HepG2 (cell line): Measurements from ENCODE around the gene PPP2R2C. TPM values are rescaled to one million over a fixed set of nuclear protein-coding genes. Genes with fewer than 3 reads are reported as not detected.

Experiments used
- ATAC-seq: fragments of 200-7000 bp; cut with Tn5 transposase; 3 replicates; pipeline ENCODE4 v1.9.1; 2020; ENCODE audit warnings: mild to moderate bottlenecking, moderate library complexity
- BruUV-seq: library from RNA; stranded (reverse); fragments of 400-500 nt; replicated peaks from 2 replicates; lab custom pipeline; 2021; lab: Mats Ljungman, UMichigan
- CTCF ChIA-PET: fragments of 300-600 bp; formaldehyde crosslinking; extraction: SDS; loops from one replicate; lab custom pipeline; 2021; ENCODE audit warnings: low total read pairs, inconsistent platforms, low intra/inter-chr PET ratio; lab: Yijun Ruan, JAX
- POLR2A ChIA-PET: fragments of 350-600 bp; sonication (Branson Sonifier 250); formaldehyde crosslinking; loops from one replicate; lab custom pipeline; 2020; ENCODE audit warnings: antibody characterized with exemption, inconsistent platforms; lab: Yijun Ruan, JAX
- DNase-seq: peaks from one replicate; pipeline ENCODE4 v3.0.0-alpha.2; 2015; ENCODE audit warnings: low spot score
- FAIRE-seq: peaks from 3 replicates; lab custom pipeline; 2011; peaks lifted over from hg19 to GRCh38; lab: Jason Lieb, UNC
- H2AFZ ChIP-seq: one replicate; pipeline ENCODE4 v1.6.1; 2011; ENCODE audit warnings: low read length, inconsistent platforms
- H3K27ac ChIP-seq: fragments of 300-600 bp; 3 replicates; pipeline ENCODE4 v1.8.0; 2011; ENCODE audit warnings: mixed run types, mild to moderate bottlenecking, mixed read lengths, low read length, inconsistent platforms; ENCODE audit not compliant: insufficient read depth; ENCODE audit errors: extremely low read length
- H3K27me3 ChIP-seq, 2 experiments: fragments of 200-600 bp in 1 of 2; 2 replicates in 1 of 2; 3 replicates in 1 of 2; pipeline versions ENCODE4 v1.6.0 to v1.8.0; 2011; ENCODE audit warnings: low read length in 2 of 2, mild to moderate bottlenecking in 2 of 2, moderate library complexity in 2 of 2, inconsistent platforms in 1 of 2; ENCODE audit not compliant: insufficient read depth in 2 of 2, control insufficient read depth in 1 of 2
- H3K36me3 ChIP-seq, 2 experiments: fragments of 200-600 bp in 1 of 2; replicated peaks in 1 of 2; 2 replicates in 1 of 2; 3 replicates in 1 of 2; pipeline versions ENCODE4 v1.5.1 to v1.8.0; 2011; ENCODE audit warnings: low read length in 2 of 2, inconsistent platforms in 1 of 2; ENCODE audit not compliant: insufficient read depth in 2 of 2, control insufficient read depth in 1 of 2
- H3K4me1 ChIP-seq: 2 replicates; pipeline ENCODE4 v1.5.1; 2012; ENCODE audit warnings: low read length, inconsistent platforms; ENCODE audit not compliant: insufficient read depth
- H3K4me2 ChIP-seq: 2 replicates; pipeline ENCODE4 v1.6.0; 2011; ENCODE audit warnings: low read depth, low read length, inconsistent platforms
- H3K4me3 ChIP-seq, 3 experiments: fragments of 200-600 bp in 1 of 3; sonication (generic), shearing (Covaris generic) in 1 of 3; replicated peaks in 1 of 3; 2 replicates each; pipeline ENCODE4 v1.5.1; 2011 to 2016; ENCODE audit warnings: low read length in 3 of 3, inconsistent platforms in 2 of 3, low read depth in 2 of 3, mild to moderate bottlenecking in 2 of 3, control low read depth in 1 of 3, mixed read lengths in 1 of 3; ENCODE audit not compliant: insufficient read depth in 1 of 3
- H3K79me2 ChIP-seq: one replicate; pipeline ENCODE4 v1.6.1; 2011; ENCODE audit warnings: low read length, inconsistent platforms; ENCODE audit not compliant: insufficient read depth
- H3K9ac ChIP-seq: 2 replicates; pipeline ENCODE4 v1.6.0; 2011; ENCODE audit warnings: mild to moderate bottlenecking, low read depth, low read length, inconsistent platforms; ENCODE audit not compliant: insufficient read depth
- H3K9me3 ChIP-seq: 2 replicates; pipeline ENCODE4 v1.5.1; 2012; ENCODE audit warnings: mild to moderate bottlenecking, low read length
- H4K20me1 ChIP-seq: 2 replicates; pipeline ENCODE4 v1.6.0; 2011; ENCODE audit warnings: inconsistent platforms, mild to moderate bottlenecking, low read length, moderate library complexity; ENCODE audit not compliant: insufficient read depth
- NR2C2 ChIP-seq: sonication (generic); formaldehyde crosslinking; IDR thresholded peaks from 2 replicates; pipeline ENCODE4 v1.4.0; 2020; ENCODE audit warnings: missing genetic modification reagents, mild to moderate bottlenecking, moderate library complexity, borderline replicate concordance
- NR2F6 ChIP-seq, 2 experiments: IDR thresholded peaks; 2 replicates each; pipeline ENCODE4 v1.6.1; 2016; ENCODE audit warnings: antibody characterized with exemption in 1 of 2, mild to moderate bottlenecking in 1 of 2
- SOX6 ChIP-seq, 2 experiments: fragments of 450-650 bp in 1 of 2; sonication (generic) in 1 of 2; formaldehyde crosslinking in 1 of 2; IDR thresholded peaks; 2 replicates each; pipeline versions ENCODE4 v1.4.0 to v1.6.1; 2017 to 2020; ENCODE audit warnings: antibody characterized with exemption in 1 of 2, mild to moderate bottlenecking in 1 of 2, missing genetic modification reagents in 1 of 2
- SPEN ChIP-seq: sonication (generic); formaldehyde crosslinking; IDR thresholded peaks from 2 replicates; pipeline ENCODE4 v1.5.1; 2020; ENCODE audit warnings: low read depth, mild to moderate bottlenecking, missing genetic modification reagents
- TCF7L2 ChIP-seq: IDR thresholded peaks from 2 replicates; pipeline ENCODE4 v1.6.1; 2011; ENCODE audit warnings: mild to moderate bottlenecking, low read depth, low read length, moderate library complexity
- ZNF143 ChIP-seq: sonication (generic); formaldehyde crosslinking; IDR thresholded peaks from 2 replicates; pipeline ENCODE4 v1.4.0; 2020; ENCODE audit warnings: missing genetic modification reagents
- ZNF460 ChIP-seq: sonication (generic); formaldehyde crosslinking; IDR thresholded peaks from 2 replicates; pipeline ENCODE4 v1.5.1; 2020; ENCODE audit warnings: missing genetic modification reagents, mild to moderate bottlenecking, borderline replicate concordance
- ZNF607 ChIP-seq: sonication (generic); formaldehyde crosslinking; IDR thresholded peaks from 2 replicates; pipeline ENCODE4 v1.5.1; 2020; ENCODE audit warnings: missing genetic modification reagents, mild to moderate bottlenecking, borderline replicate concordance
- WGBS: methylation state at CpG from one replicate; pipeline ENCODE4 v1.1.6; 2017; ENCODE audit warnings: low lambda C conversion rate; 5-methylcytosine and 5-hydroxymethylcytosine counted together
- in situ Hi-C: cut with HindIII; loops from 2 replicates; pipeline ENCODE4 v1.10.0; 2017; ENCODE audit warnings: low pct_unique_long_range_greater_than_20kb; ENCODE audit not compliant: extremely low pct_ligation_motif_present
- intact Hi-C: fragments of 100-400 bp; cut with micrococcal nuclease; formaldehyde crosslinking; loops from one replicate; pipeline ENCODE4 v1.10.0; 2022; ENCODE audit not compliant: unreplicated experiment
- polyA plus RNA-seq, 8 experiments: library from polyadenylated mRNA; depleted of rRNA in 3 of 8; stranded (reverse) in 7 of 8; unstranded in 1 of 8; fragments of >200 nt; fragmentation: Illumina TruSeq in 4 of 8; extraction: Trizol in 4 of 8; gene quantifications; 2 replicates each; pipeline versions ENCODE4 v1.2.1 to v1.2.3, GENCODE V29; 2011 to 2016; ENCODE audit warnings: low read depth in 4 of 8, missing spikeins in 1 of 8, mixed read lengths in 1 of 8; ENCODE audit not compliant: insufficient read depth in 1 of 8
- total RNA-seq, 5 experiments: library from RNA; depleted of rRNA; stranded (reverse); fragments of >200 nt; fragmentation: Illumina TruSeq; extraction: Trizol; gene quantifications; 2 replicates each; pipeline ENCODE4 v1.2.3, GENCODE V29; 2016; ENCODE audit warnings: low read depth in 1 of 5
- TF ChIP-seq, protein P1 (sequence below): sonication (generic); formaldehyde crosslinking; IDR thresholded peaks from 2 replicates; pipeline ENCODE4 v1.5.1; 2020; ENCODE audit warnings: mild to moderate bottlenecking, missing genetic modification reagents, moderate library complexity
- TF ChIP-seq, protein P2 (sequence below): sonication (generic); formaldehyde crosslinking; IDR thresholded peaks from 2 replicates; pipeline ENCODE4 v1.9.0; 2021; ENCODE audit warnings: missing genetic modification reagents, borderline replicate concordance
- TF ChIP-seq, protein P3 (sequence below): sonication (generic); formaldehyde crosslinking; IDR thresholded peaks from 2 replicates; pipeline ENCODE4 v1.8.1; 2023; ENCODE audit warnings: mild to moderate bottlenecking, inconsistent platforms, moderate library complexity, missing genetic modification reagents, borderline replicate concordance

The PPP2R2C gene
- total and polyA plus RNA-seq, 2 of the 13 experiments (the other 11 are each of a cell fraction or from before 2014, with no cell fraction given) = 0.60 to 8.6 TPM

DNA sequence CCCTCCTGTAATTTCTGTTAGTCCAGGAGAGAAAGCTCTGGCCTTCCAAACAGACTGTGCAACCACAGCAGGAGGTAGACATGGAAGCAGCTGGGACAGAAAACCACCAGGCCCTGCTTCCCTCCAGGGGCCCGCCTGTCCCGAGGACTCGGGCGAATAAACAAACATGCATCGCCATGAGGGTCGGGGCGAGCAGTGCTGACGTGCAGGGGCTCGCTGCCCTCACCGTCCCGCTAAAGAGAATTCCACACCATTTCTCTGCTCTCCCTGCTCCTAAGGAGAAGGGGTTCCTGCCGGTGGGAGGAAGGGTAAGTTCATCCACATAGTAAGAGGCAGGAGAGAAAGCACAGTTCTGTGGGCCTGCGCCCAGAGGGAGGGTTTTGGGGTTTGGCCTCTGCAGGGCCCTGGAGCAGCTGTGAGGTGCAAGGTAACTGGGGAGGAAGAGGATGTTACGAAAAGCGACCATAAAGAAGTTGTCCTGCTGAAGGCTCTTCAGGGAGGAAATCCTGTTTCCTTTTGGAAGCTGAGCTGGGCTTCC is 147.9 kb downstream of the PPP2R2C start (continued):
- TF ChIP-seq, protein P1, sequence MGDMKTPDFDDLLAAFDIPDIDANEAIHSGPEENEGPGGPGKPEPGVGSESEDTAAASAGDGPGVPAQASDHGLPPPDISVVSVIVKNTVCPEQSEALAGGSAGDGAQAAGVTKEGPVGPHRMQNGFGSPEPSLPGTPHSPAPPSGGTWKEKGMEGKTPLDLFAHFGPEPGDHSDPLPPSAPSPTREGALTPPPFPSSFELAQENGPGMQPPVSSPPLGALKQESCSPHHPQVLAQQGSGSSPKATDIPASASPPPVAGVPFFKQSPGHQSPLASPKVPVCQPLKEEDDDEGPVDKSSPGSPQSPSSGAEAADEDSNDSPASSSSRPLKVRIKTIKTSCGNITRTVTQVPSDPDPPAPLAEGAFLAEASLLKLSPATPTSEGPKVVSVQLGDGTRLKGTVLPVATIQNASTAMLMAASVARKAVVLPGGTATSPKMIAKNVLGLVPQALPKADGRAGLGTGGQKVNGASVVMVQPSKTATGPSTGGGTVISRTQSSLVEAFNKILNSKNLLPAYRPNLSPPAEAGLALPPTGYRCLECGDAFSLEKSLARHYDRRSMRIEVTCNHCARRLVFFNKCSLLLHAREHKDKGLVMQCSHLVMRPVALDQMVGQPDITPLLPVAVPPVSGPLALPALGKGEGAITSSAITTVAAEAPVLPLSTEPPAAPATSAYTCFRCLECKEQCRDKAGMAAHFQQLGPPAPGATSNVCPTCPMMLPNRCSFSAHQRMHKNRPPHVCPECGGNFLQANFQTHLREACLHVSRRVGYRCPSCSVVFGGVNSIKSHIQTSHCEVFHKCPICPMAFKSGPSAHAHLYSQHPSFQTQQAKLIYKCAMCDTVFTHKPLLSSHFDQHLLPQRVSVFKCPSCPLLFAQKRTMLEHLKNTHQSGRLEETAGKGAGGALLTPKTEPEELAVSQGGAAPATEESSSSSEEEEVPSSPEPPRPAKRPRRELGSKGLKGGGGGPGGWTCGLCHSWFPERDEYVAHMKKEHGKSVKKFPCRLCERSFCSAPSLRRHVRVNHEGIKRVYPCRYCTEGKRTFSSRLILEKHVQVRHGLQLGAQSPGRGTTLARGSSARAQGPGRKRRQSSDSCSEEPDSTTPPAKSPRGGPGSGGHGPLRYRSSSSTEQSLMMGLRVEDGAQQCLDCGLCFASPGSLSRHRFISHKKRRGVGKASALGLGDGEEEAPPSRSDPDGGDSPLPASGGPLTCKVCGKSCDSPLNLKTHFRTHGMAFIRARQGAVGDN (CRISPR knock-in tag) = peak; percentile 35
- TF ChIP-seq NR2F6 (IDR thresholded peaks at IDR 0.05) = no peak
- no peak for TF ChIP-seq NR2F6 (CRISPR knock-in tag; IDR thresholded peaks at IDR 0.05)

DNA sequence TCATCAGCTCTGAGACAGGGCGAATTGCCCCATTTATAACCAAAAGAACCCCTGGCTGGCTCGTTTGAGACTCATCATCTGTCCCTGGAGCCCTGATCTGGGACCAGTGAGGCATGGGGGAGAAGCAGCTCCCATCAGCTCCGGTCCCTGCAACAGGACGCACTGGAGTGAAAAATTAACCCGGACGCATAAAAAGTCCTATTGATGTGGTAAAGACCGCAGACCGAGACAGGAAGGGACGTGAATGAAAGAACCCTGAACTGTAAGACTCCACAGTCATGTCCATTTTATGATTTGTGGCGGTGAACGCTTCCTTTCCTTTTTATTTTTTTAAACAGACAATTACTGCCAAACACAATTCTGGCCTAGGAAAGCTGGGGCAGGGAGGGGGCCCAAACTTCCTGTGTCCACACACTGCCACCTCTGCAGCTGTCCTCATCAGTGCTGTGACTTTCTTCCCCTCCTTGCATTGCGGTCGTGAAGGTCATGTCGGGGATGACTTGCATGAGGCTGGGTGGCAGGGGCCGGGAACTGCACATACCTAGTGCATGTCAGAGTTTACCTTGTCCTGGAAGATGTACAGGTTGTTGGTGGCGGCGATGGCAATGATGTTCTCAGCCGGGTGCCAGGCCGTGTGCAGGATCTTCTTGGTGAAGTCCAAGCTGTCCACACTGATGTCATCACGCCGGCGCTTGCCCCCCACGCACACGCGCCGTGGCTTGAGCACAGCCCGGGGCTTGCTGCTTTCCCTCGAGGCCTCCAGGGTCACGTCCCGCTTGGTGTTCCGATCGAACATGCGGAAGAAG is 149.4 kb downstream of the PPP2R2C start:
- Histone ChIP-seq H3K9me3 (no peaks in the 10 kb centered on the region), H3K4me2 (peak overlapping the region; percentile 82), H3K27me3 (peaks cover 0 to 6% of the 10 kb centered on the region in 2 experiments; a peak in 3 of 5 replicates), H3K27ac (peak overlapping the region; percentile 92), H3K9ac (peak overlapping the region; percentile 75), H3K4me1 (peaks cover 93% of the 10 kb centered on the region), H3K36me3 (no peaks in the 10 kb centered on the region), H3K4me3 (peak overlapping the region; percentile 37 to 70 (median 46); a peak in 5 of 6 replicates), H4K20me1 (no peaks in the 10 kb centered on the region), H3K79me2 (peaks cover 16% of the 10 kb centered on the region), H2AFZ (no peak overlapping the region)
- peak; percentile 93 for FAIRE-seq
- ATAC-seq = peak; percentile 79
- DNase-seq = peak; percentile 94
- intact Hi-C loops = no loop called here
- ChIA-PET CTCF (no interaction called here), POLR2A (interaction anchor here (0.8 to 3.3 kb wide), 6 partner anchors 13 to 53 kb away, joined by 3 to 31 read pairs (median 6); partner anchors contain the start of gene WFS1)
- WGBS = 47% methylated on average over 33 of the region's 33 CpGs
- BruUV-seq = no TSS peak
- in situ Hi-C loops = no loop called here
- TF ChIP-seq, protein P2, sequence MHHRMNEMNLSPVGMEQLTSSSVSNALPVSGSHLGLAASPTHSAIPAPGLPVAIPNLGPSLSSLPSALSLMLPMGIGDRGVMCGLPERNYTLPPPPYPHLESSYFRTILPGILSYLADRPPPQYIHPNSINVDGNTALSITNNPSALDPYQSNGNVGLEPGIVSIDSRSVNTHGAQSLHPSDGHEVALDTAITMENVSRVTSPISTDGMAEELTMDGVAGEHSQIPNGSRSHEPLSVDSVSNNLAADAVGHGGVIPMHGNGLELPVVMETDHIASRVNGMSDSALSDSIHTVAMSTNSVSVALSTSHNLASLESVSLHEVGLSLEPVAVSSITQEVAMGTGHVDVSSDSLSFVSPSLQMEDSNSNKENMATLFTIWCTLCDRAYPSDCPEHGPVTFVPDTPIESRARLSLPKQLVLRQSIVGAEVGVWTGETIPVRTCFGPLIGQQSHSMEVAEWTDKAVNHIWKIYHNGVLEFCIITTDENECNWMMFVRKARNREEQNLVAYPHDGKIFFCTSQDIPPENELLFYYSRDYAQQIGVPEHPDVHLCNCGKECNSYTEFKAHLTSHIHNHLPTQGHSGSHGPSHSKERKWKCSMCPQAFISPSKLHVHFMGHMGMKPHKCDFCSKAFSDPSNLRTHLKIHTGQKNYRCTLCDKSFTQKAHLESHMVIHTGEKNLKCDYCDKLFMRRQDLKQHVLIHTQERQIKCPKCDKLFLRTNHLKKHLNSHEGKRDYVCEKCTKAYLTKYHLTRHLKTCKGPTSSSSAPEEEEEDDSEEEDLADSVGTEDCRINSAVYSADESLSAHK = no peak
- TF ChIP-seq ZNF143 (CRISPR knock-in tag) (no peak), NR2C2 (no peak; the same call in 1 of the 2 replicates), SOX6 (IDR thresholded peaks at IDR 0.05) (no peak), SOX6 (CRISPR knock-in tag; IDR thresholded peaks at IDR 0.05) (peak; percentile 86), ZNF460 (CRISPR knock-in tag) (no peak), TCF7L2 (no peak; the same call in 1 of the 2 replicates), ZNF607 (CRISPR knock-in tag) (no peak), SPEN (CRISPR knock-in tag) (0 out of 2 replicates have a peak, but pooled peaks have one; percentile 13)
- TF ChIP-seq, protein P3, sequence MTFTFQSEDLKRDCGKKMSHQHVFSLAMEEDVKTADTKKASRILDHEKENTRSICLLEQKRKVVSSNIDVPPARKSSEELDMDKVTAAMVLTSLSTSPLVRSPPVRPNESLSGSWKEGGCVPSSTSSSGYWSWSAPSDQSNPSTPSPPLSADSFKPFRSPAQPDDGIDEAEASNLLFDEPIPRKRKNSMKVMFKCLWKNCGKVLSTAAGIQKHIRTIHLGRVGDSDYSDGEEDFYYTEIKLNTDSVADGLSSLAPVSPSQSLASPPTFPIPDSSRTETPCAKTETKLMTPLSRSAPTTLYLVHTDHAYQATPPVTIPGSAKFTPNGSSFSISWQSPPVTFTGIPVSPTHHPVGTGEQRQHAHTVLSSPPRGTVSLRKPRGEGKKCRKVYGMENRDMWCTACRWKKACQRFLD (CRISPR knock-in tag) = no peak
